Activated naive CD4-positive, alpha-beta T cell treated with anti-CD3 and anti-CD28 coated beads, Interleukin-2, amount 50 U/mL, for 16 hours (primary cell): ENCODE data around the gene RTEL1.
"Not testable (repeated sequence)": the region's sequence is repeated elsewhere in the genome, so short reads cannot be mapped to it uniquely, and the experiment has no call there.

Experiments
- DNase-seq: peaks from one replicate; pipeline ENCODE4 v3.0.0-alpha.2; 2020

Gene RTEL1

GRCh38 chr20:63628246-63628975 lies 29.7 kb upstream of the RTEL1 start:
- peak; percentile 72 for DNase-seq

- DNase-seq, result not testable (repeated sequence)
Measured at GRCh38 chr20:63630956-63631355, 27.2 kb upstream of the RTEL1 start.

- not testable (repeated sequence) for DNase-seq
Measured at GRCh38 chr20:63631426-63631825, 26.7 kb upstream of the RTEL1 start.

GRCh38 chr20:63633732-63634131 lies 24.4 kb upstream of the RTEL1 start:
- no peak for DNase-seq

GRCh38 chr20:63635431-63636141 lies 22.5 kb upstream of the RTEL1 start:
- DNase-seq, result peak; percentile 63

- DNase-seq, result no peak
Measured at GRCh38 chr20:63636752-63637628, 21.1 kb upstream of the RTEL1 start.

GRCh38 chr20:63639093-63639975 lies 18.8 kb upstream of the RTEL1 start:
- DNase-seq, result peak; percentile 70

- no peak for DNase-seq
Measured at GRCh38 chr20:63640086-63640485, 18.0 kb upstream of the RTEL1 start.

GRCh38 chr20:63640686-63641085 lies 17.4 kb upstream of the RTEL1 start:
- DNase-seq, result not testable (repeated sequence)

GRCh38 chr20:63641146-63641791 lies 16.8 kb upstream of the RTEL1 start:
- DNase-seq, result peak; percentile 65

- DNase-seq, result peak; percentile 99
Measured at GRCh38 chr20:63641792-63642523, 16.2 kb upstream of the RTEL1 start.

GRCh38 chr20:63642527-63643247 lies 15.4 kb upstream of the RTEL1 start:
- DNase-seq, result no peak

- no peak for DNase-seq
Measured at GRCh38 chr20:63643499-63643898, 14.6 kb upstream of the RTEL1 start.

- no peak for DNase-seq
Measured at GRCh38 chr20:63643946-63644345, 14.2 kb upstream of the RTEL1 start.

GRCh38 chr20:63645218-63645617 lies 12.9 kb upstream of the RTEL1 start:
- DNase-seq, result no peak

GRCh38 chr20:63648190-63648589 lies 9.9 kb upstream of the RTEL1 start:
- no peak for DNase-seq

GRCh38 chr20:63648895-63649589 lies 9.1 kb upstream of the RTEL1 start:
- no peak for DNase-seq

GRCh38 chr20:63650486-63650885 lies 7.6 kb upstream of the RTEL1 start:
- not testable (repeated sequence) for DNase-seq

GRCh38 chr20:63651942-63652191 lies 6.2 kb upstream of the RTEL1 start:
- DNase-seq, result no peak
